LoVo (cell line): ENCODE measurements around the gene FAM234A.

Source experiments
- DNase-seq: peaks from one replicate; pipeline ENCODE4 v3.0.0-alpha.2; 2016; ENCODE audit warnings: low spot score

The FAM234A gene

DNA sequence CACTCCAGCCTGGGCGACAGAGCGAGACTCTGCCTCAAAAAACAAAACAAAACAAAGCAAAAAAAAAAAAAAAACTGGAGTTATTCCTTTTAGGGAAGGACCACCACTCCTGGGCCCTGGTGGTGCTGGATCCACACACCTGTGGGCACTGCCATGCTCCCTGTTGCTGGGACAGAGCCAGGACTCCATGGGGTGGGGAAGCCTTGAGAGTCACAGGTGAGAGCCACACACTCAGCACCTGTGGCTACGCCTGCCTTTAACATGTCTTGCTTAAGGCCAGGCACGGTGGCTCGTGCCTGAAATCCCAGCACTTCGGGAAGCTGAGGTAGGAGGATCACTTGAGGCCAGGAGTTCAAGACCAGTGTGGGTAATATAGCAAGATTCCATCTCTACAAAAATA is 66.6 kb downstream of the FAM234A start:
- DNase-seq, result no peak

DNA sequence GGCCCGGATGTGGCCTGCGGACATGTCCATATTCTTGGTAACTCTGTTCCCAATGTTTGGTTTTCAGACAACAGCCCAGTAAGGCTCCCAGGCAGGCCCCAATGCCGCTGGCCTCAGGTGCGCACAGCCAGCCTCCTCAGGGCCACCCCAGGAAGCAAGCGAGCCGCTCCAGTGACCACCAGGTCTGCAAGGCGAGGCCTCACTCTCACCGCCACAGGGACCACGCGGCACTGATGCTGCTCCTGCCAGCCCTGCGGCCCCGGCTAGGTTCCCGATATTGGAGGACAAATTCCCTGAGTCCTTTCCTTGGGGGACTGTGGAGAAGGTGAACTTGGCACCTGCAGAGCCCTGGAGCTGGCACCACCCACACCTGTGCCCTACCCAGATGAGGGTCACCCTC is 67.3 kb downstream of the FAM234A start:
- no peak for DNase-seq

DNA sequence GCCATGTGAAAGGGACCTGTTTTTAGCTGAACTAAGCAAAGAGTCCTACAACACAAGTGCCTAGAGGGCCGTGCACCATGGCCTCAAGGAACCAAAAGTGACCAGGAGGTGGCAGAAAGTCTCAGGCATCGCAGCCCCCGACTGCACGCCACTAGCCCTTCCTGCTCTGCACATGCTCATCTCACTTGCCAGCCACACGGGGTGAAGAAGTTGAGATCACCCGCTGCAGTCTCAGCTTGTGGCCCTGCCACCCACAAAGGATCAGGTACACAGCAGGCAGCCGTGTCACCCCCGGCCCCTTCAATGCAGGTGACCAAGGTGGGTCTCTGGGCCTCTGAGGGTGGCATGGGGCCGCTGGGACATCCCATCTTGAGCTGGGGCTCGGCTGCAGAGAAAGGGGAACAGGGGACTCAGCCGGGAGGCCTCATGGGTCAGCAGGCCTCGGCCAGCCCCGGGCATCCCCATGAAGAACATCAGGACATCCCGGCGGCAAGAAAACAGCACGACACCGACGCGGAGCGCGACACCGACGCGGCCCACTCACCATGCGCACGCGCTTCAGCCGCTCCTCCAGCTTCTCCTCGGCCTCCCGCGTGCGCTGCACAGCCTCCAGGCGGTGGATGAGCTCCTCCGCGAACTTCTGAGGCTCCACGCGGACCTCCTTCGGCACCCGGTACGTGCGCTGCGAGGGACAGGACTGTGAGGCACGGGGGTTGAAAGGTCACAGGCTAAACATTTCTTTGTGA is 69.3 kb downstream of the FAM234A start:
- no peak for DNase-seq

DNA sequence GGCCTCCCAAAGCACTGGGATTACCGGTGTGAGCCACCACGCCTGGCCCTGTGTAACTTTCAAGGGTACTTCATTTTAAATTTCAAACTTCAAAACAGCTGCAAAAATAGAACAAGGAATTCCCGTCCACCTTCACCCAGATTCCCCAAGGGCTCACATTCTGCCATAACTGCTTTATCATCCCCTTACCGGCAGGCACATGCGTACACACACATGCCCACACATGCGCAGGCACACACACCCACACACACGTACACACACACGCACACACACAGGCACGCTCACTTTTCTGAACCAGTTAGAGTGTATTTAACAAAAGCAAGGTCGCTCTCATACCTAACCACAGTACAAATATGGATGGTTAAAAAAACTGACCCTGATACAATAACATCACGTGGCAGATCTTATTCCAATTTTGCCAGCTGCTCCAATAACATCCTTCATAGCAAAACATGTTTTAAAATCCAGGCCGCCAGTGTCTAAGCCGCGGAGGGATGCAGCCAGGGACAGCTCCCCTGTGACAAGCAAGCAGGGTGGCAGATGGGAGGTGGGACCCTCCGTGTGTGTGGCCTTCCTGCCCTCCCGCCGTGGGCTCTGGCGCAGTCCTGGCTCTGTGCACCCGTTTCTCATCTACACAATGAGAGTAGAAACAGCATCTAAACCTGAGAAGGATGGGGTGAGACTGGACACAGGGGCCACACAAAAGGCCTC is 71.5 kb downstream of the FAM234A start:
- no peak for DNase-seq

DNA sequence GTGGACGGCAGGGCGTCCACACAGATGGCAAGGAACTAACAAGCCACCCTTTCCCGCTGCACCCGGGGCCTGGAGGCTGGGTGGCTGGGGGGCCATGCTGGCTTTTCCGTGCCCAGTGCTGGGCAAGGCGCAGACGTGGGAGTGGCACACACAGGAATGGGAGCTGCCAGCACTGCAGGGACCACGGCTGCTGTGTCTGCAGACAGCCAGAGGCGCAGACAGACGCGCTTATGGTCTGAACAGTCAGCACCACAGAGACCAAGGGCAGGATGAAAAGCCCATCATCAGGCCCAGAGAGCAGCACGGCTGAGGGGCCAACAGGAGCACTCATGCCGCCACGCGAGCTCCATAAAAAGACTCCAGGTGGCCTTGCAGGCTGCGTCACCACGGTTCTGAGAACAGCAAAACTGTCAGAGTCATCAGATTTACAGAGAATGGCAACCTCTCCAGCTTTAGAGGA is 72.3 kb downstream of the FAM234A start:
- no peak for DNase-seq

DNA sequence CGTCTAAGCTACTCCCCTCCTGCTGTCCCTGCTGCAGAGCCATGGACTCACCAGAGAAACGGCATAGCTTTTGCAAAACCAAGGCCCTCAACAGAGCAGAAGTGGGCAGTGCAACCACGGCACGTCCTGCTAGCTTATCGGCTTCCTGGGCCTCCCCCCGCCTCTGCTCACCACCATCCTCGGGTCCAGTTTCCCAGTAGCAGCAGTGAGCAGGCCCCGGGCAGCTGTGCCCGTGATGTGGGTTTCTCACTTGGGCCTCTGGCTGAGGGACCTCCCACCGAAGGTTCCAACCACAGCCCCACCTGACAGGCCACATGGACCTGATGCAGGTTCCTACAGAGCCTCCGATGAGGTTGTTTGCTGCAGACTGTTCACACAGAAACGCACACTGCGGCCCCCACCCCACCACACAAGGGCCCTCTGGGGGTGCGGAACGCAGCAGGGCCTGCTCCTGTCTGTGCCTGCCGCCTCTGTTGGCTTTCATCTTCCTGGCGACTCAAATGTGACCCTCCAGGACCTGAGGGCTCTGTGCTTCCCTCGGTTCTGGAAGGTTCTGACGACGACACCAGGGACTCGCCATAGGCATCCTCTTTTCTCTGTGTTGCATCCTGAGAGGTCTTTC is 73.2 kb downstream of the FAM234A start:
- no peak for DNase-seq

DNA sequence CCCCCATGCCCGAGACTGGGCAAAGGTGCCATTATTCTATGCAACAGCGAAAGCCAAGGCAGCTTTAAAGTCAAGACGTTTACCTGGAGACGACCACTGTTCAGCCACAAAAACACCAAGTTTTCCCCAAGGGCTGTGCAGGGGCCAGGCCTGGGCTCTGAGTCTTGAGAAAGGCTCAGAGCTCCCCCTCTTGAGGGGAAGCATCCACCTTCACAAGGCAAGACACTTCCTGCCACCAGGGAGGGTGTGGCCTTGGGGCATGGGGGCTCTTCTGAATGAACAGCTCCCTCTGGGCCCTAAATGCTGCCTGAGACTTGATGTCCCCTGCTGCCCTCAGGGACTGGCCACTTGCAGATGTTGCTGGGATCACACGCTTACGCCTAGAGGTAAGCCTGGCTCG is 74.9 kb downstream of the FAM234A start:
- no peak for DNase-seq

DNA sequence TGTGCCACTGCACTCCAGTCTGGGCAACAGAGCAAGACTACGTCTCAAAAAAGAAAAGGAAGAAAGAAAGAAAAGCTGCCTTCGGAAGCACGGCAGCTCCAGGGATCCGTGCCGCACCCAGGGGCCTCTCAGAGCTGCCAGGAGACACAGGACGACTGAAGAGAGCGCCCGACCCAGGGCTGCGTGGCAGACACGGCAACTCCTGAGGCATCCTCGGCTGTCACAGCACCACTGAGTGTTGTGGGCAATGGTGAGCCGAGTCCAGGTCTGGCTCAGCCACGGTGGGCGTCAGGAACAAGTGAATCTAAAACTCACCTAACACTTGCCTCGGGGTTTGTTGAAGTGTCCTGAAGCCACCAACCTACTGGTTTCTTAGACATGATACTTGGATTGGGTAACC is 77.1 kb downstream of the FAM234A start:
- no peak for DNase-seq

DNA sequence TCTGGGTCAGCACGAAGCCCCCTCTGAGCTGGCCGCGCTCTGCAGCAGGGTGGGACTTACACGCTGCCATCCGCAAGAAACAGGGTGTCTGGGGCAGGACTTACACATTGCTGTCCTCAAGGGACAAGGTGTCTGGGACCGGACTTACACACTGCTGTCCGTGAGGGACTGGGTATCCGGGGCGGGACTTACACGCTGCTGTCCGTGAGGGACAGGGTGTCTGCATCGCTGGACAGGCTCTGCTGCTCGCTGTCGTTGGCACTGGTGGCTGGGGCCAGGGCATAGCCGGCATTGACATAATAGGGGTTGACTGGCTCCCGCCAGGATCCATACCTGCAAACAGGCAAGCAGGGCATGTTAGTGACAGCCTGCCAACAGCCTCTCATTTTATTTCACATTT is 79.7 kb downstream of the FAM234A start:
- no peak for DNase-seq

DNA sequence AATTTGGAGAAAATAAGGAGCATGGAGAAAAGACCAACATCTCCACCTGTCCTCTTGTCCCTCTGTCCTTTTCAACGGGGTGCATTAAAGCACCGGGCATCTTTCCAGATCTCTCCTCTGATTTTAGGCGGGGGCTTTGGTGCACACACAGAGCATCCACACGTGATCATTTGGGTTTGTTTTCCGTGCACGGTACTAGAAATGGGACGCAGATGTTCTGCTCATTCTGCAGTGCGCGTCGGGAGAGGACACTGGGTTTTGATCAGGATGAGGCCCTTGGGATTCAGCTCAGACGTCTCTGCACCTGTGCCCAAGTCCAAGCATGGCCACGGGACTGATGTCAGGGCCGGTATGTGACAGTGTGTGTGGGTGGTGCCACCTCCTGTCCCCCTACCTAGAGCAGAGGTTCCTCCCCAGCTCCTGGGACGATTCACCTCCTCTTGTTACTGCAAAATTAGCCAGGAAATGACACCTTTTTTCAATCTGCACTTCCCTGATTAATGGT is 80.2 kb downstream of the FAM234A start:
- DNase-seq, result no peak
